ENCODE measurements around the gene DNMBP.

- TF ChIP-seq CTBP1 (IDR thresholded peaks at IDR 0.05; ENCODE audit: borderline replicate concordance) (no peak), FOXK2 (IDR thresholded peaks at IDR 0.05) (no peak), FOXM1 (IDR thresholded peaks at IDR 0.05; ENCODE audit: borderline replicate concordance) (no peak), ZNF384 (IDR thresholded peaks at IDR 0.05) (no peak), HDGF (IDR thresholded peaks at IDR 0.05; ENCODE audit: borderline replicate concordance) (no peak), SP1 (IDR thresholded peaks at IDR 0.05) (no peak), ARNT (IDR thresholded peaks at IDR 0.05) (no peak), PKNOX1 (IDR thresholded peaks at IDR 0.05) (no peak), ELF4 (IDR thresholded peaks at IDR 0.05) (no peak), SUZ12 (IDR thresholded peaks at IDR 0.05) (no peak), FOXA1 (IDR thresholded peaks at IDR 0.05) (no peak)
These were observed 28.1 kb downstream of the DNMBP start for GRCh38 chr10:99981581-99982199.

Data from HEK293T (cell line).